ENCODE measurements around the gene RFPL3. TPM values are rescaled to one million over a fixed set of nuclear protein-coding genes. Genes with fewer than 3 reads are reported as not detected.

The RFPL3 gene
- polyA plus RNA-seq, 4 donors = not detected

DNA sequence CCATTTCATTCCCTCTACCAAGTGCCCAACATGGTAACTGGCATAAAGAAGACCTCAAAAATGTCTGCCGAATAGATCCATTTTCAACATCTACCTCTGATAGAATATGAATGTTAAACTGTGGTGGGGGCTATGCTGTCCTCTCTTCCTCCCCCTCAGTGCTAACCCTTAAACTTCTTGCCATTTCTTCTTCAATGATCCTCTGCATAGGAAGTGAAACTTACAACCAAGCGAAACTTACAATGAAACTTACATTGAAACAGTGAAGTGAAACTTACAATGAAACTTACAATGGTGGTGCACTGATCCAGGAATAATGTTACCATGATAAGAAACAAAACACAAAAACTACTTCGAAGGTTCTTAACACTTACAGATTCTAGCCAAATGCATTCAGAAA is 49.6 kb downstream of the RFPL3 start:
- no peak for DNase-seq (ENCODE audit: low read depth in 4 of 4, low spot score in 3 of 4)

- DNase-seq (ENCODE audit: low read depth in 4 of 4, low spot score in 3 of 4) = no peak
Measured at GRCh38 chr22:32407936-32408335, 50.3 kb downstream of the RFPL3 start.

DNA sequence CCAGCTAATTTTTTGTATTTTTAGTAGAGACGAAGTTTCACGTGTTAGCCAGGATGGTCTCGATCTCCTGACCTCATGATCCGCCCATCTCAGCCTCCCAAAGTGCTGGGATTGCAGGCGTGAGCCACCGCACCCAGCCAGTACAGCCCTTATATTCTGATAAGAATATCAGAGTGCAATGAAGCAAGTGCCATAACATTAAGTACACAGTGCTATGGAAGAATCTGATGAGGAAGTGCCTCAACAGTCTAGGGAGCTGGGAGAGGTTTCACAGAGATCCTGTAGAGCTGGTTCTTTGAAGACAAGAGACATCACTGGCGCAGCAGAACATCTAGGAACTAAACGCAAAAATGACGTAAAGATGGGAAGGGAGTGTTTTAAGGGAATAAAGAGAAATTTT is 52.3 kb downstream of the RFPL3 start:
- DNase-seq (ENCODE audit: low read depth in 4 of 4, low spot score in 3 of 4) = no peak

- DNase-seq (ENCODE audit: low read depth in 4 of 4, low spot score in 3 of 4) = no peak
Measured at GRCh38 chr22:32410459-32410858, 52.8 kb downstream of the RFPL3 start.

Other genes with a start within 250 kb of the RFPL3 start
- gene C22orf42, start 198.6 kb upstream of the RFPL3 start, polyA plus RNA-seq (ENCODE audit: insufficient read length in 4 of 4) = not detected
- gene RFPL2, start 152.8 kb upstream of the RFPL3 start, polyA plus RNA-seq (ENCODE audit: insufficient read length in 4 of 4) = under 1 TPM in 3 of 4 donors, not detected in 1; 0.20 to 0.67 (median 0.39) TPM
- 1 to 10 TPM in 1 of 4 donors, under 1 TPM in 3; 0.72 to 2.5 (median 0.85) TPM for gene SLC5A4, start 102.5 kb upstream of the RFPL3 start, polyA plus RNA-seq (ENCODE audit: insufficient read length in 4 of 4)
- 100 to 1,000 TPM in 2 of 4 donors, 10 to 100 TPM in 2; 77.9 to 106 (median 102) TPM for gene RTCB, start 54.4 kb downstream of the RFPL3 start, polyA plus RNA-seq (ENCODE audit: insufficient read length in 4 of 4)
- gene BPIFC, start 106.6 kb downstream of the RFPL3 start, polyA plus RNA-seq (ENCODE audit: insufficient read length in 4 of 4) = not detected
- gene FBXO7, start 116.9 kb downstream of the RFPL3 start, polyA plus RNA-seq (ENCODE audit: insufficient read length in 4 of 4) = 100 to 1,000 TPM; 115 to 123 (median 118) TPM

Data from left renal pelvis (tissue), 4 donors.